KG1 (cell line): ENCODE results near the gene PLEKHA8.

Experiments
- DNase-seq: peaks from one replicate; lab custom pipeline; 2025; lab: John Stamatoyannopoulos, UW

The PLEKHA8 gene

DNA sequence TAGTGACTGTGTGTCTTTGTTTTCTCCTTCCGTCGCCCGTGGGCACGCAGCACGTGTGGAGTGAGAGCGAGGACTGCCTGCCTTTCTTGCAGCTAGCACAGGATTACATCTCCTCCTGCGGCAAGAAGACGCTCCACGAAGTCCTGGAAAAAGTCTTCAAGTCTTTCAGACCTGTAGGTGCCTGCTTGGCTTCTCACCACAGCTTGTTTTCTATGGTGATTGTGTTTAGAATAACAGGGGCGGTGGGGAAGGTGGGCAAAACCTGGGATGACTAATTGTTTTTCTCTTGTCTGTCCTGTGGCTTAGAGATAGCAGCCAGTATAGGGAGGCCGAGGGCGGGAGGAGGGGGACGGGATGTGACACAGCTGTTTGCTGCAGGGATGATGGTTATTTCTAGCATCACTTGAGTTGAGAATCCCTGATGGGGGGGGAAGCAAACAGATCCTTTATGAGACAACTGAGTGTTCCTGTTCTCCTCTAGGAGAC, 118.0 kb downstream of the PLEKHA8 start:
- no peak for DNase-seq

DNA sequence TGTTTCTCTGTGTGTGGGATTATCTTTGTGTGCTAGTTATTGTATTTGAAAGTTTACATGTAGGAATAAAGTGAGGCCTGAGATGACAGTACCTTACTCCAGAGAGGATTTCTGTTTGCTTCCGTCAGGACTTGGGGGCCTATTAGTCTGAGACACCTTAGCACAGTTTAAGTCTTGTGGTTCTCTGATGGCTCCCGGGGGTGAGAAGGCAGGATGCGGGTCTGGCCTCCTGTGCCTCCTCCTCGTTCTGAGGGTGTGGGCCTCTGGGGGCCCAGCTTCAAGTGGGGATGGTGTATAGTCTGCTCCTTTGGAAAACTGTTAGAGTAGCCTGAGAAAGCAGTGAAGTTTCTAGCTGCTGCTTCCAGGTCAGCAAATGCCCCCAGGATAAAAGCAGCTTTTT, 119.0 kb downstream of the PLEKHA8 start:
- DNase-seq: no peak

DNA sequence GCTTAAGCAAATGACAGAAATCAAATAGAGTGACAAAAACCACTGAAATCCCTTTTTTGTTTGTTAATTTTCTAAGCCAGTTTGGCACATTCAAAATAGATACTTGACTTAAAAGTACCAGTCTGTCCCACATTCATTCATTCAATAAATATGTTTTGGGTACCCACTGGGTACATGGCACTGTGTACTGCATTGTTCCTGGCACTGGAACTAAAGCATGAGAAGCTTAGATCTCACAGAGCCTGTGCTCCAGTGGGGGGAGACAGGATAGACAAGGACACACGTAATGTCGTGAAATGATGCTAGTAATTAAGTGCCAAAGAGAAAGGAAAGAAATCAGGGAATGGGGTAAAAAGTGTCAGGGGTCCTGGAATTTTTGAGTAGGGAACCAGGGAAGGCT, 119.6 kb downstream of the PLEKHA8 start:
- no peak for DNase-seq

DNA sequence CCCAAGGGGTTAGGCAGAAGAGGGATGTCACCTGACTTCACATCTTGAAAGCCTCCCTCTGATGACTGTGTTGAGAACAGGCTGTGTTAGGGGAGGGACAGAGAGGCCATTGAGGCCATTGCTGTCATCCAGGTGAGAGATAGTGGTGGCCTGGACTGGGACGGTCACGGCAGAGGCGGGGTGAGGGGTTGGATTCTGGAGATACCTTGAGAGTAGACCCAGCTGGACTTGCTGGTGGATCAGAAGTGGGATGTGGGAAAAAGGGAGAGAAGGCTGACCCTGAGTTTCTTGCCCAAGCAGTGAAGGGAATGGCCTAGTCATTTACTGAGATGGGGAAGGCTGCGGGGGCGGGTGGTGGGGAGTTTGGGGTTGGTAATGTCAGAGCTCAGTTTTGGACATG, 120.2 kb downstream of the PLEKHA8 start:
- no peak for DNase-seq

DNA sequence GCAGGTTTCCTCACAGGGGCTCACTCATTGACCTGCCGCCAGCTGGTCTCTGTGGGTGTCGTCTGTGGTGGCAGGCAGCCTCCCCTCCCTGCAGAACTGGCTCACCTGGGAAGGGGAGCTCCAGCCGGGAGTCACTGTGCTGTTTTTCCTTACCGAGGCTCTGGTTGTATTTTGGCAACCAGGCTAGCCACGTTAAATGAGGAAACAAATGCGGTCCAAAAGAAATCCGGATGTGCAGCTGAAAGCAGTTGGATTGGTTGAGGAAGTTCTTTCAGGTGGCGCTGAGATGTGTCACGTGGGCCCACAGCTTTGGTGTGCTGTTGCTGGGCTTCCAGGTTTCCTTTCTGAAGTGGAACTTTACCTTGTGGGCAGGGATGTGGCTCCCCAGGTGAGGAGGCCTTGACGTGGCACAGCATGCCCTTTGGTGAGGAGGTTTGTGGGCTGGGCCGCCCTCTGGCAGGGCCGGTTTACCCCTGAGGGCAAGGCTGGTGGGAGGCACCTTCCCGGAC, 120.8 kb downstream of the PLEKHA8 start:
- no peak for DNase-seq

DNA sequence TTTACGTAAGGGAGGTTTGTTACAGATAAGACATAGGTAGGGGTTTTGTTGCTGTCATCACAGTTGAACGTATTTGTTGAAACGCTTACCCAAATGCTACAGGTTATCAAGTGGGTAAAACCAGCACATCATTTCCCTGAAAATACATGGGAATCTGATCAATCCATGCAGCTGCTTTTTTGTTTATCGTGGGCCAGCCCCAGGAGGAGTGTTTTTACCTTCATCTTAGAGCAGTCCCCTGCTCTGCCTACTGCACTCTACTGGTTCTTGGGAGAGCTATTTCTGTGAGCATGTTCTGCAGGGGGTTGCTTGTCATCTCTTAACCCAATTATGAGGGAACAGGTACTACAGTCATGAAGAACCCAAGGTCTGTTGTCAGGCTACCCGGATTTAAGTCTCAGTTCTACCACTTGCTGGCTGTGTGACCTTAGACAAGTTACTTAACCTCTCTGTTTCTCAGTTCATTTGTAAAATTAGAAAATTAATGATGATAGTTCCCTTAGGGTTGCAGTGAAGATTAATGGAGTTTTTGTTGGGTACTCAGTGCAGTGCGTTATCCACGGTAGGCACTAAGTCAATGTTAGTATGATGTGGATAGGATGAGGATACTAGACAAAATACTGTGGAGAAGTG, 121.5 kb downstream of the PLEKHA8 start:
- DNase-seq: no peak

GRCh38 chr7:30150711-30151110, 122.5 kb downstream of the PLEKHA8 start:
- DNase-seq: no peak

GRCh38 chr7:30154111-30154587, 125.9 kb downstream of the PLEKHA8 start:
- DNase-seq: no peak

GRCh38 chr7:30155481-30155880, 127.3 kb downstream of the PLEKHA8 start:
- no peak for DNase-seq

DNA sequence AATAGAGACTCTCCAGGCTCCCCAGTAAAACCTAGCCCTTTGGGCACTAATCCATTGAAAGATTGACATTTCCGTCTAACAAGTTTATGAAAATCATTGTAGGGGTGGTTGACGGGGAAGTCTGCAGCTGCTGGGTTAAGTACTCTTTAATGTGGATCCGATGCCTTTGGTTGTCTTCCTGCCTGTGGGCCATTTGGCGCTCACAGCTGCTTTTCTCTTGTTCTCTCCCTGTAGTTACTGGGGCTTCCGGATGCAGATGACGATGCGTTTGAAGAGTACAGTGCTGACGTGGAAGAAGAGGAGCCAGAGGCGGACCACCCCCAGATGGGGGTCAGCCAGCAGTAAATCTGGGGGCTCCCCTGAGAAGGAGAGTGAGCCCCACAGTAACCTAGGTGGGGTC, 129.0 kb downstream of the PLEKHA8 start:
- DNase-seq: no peak

DNA sequence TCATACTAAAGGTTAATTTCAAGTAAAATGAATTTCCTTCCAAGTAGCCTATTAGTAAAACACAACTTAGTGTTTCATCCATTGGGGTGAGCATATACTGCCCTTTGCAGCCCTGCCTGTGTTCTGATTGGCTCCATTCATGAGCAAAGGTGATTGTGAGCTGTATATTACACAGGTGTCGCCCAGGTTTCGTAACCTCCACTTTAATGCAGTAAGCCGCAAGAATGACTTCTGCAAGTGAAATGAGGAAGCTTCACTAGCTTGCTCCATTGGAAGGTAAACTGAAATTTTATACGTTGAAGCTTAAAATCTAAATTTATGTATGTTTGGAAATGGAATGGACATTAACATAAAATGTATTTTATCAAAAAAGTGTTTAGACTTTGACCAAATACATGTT, 131.0 kb downstream of the PLEKHA8 start:
- no peak for DNase-seq

- DNase-seq: peak; percentile 42
Measured at GRCh38 chr7:30159698-30160143, 131.5 kb downstream of the PLEKHA8 start.

- no peak for DNase-seq
Measured at GRCh38 chr7:30160329-30160728, 132.1 kb downstream of the PLEKHA8 start.

GRCh38 chr7:30162133-30162532, 133.9 kb downstream of the PLEKHA8 start:
- DNase-seq: no peak

DNA sequence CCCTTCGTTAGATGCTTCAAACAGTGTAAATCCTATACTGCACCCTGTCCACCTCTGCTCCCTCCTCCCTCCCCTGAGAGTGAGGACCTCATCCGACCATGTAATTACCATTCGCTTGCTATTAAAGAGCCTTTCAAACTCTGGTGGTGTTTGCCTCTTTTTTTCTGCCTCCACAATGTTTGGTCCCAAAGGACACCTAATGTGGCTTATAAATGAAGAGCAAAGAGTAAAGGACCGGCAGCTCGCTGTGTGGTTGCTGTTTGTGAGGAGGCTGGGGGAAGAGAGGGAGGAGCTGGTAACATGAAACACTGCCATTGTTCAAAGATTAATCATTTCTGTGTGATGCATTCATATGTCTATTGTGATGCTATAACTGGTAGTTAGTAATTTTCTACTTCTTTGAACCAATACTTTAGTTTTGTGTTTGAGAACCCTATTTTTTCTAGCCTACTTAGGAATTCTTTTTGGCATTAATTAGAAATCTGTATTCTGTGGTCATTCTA, 134.5 kb downstream of the PLEKHA8 start:
- DNase-seq: no peak

- DNase-seq: peak; percentile 60
Measured at GRCh38 chr7:30163231-30163894, 135.2 kb downstream of the PLEKHA8 start.

GRCh38 chr7:30164567-30164966, 136.4 kb downstream of the PLEKHA8 start:
- peak; percentile 51 for DNase-seq

DNA sequence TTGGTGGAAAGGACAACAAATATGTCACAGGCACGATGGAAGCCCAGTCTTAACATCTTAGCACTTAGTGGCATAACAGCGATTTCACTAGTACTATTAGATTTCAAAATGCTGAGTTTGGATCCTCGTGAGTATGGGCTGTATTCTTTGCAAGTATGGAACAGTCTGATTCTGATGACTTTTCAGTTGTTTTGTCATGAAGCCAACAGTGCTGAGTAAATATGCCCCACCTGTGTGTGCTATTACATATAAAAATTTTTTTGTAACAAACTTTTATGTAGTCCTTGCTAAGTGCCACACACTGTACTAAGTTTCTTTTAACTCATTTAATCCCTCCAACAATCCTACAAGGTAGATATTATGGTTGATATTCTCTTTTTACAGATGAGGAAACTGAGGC, 137.4 kb downstream of the PLEKHA8 start:
- no peak for DNase-seq

DNA sequence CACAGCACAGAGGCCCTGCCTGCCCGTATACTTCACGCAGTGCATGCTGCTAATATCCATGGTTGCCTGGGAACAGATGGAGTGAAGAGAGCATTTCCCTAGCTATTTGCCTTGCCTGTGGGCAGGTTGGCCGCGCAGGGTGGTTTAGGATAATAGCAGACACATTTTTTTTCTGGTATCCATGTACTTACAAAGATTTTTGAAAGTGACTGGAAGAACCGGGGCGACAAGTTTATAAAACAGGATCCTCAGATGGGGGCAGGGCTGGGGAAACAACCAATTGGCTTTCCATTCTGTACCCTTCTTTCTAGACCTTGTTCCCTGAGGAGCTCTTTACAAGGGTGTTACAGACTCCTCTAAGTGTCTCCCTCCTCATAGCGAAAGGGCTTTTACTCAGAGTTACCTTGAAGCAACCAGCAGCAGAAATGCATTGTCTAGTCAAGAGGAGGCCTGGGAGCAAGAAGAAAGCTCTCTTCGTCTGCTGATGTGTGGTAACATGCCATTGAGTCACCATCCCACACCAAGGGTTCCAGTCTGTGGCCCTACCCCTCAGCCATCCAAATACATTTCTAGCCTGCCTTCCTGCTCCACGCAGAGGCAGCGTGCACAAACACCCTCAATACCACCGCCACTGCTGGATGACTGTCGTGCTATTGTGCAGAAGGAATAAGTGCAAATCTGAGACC, 138.1 kb downstream of the PLEKHA8 start:
- DNase-seq: no peak

- no peak for DNase-seq
Measured at GRCh38 chr7:30166841-30167235, 138.6 kb downstream of the PLEKHA8 start.

- no peak for DNase-seq
Measured at GRCh38 chr7:30167901-30168300, 139.7 kb downstream of the PLEKHA8 start.

GRCh38 chr7:30168835-30169573, 140.8 kb downstream of the PLEKHA8 start:
- no peak for DNase-seq
